ENCODE results near the gene ZNF425. TPM values are rescaled to one million over a fixed set of nuclear protein-coding genes. Genes with fewer than 3 reads are reported as not detected.
"Not testable (repeated sequence)": the region's sequence is repeated elsewhere in the genome, so short reads cannot be mapped to it uniquely, and the experiment has no call there.

The ZNF425 gene
- polyA plus RNA-seq, 3 donors = 0.15 to 0.17 TPM; not detected in 1

DNA sequence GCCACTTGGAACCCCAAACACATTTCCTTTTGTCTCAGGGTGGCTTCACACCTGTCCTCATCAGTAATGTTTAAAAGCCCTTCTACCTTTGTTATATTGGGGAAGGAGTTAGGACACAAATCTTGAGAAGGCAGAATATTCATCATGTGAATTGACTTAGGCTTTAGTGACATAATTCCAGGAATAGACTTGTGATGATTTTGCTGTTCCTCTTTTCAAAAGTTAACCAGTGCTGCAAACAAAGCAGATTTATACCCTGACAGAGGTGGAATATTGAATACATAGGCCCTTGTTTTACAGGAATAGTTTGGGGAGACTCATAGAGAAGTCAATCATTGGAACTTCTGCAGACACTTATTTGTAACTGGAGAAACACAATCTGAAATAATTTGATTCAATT lies 62.6 kb downstream of the ZNF425 start:
- peaks cover 0 to 4% of the 10 kb centered on the region in 2 donors for H3K4me1 ChIP-seq (ENCODE audit: control insufficient read depth in 1 of 2, insufficient read depth in 2 of 2, low read length in 2 of 2)
- H3K9me3 ChIP-seq (replicated peaks in 1 of 2; ENCODE audit: control insufficient read depth in 1 of 2, insufficient read depth in 1 of 2, low read length in 2 of 2) = no peaks in the 10 kb centered on the region
- H3K9me3 Mint-ChIP-seq = no peaks in the 10 kb centered on the region
- no peak overlapping the region for H3K4me3 ChIP-seq (replicated peaks in 1 of 3; ENCODE audit: low read depth in 2 of 3, low read length in 3 of 3)
- no peak overlapping the region for H3K27ac Mint-ChIP-seq
- peaks cover 8% of the 10 kb centered on the region for H3K4me1 Mint-ChIP-seq
- no peak overlapping the region for H3K4me3 Mint-ChIP-seq
- TF ChIP-seq, protein P1, sequence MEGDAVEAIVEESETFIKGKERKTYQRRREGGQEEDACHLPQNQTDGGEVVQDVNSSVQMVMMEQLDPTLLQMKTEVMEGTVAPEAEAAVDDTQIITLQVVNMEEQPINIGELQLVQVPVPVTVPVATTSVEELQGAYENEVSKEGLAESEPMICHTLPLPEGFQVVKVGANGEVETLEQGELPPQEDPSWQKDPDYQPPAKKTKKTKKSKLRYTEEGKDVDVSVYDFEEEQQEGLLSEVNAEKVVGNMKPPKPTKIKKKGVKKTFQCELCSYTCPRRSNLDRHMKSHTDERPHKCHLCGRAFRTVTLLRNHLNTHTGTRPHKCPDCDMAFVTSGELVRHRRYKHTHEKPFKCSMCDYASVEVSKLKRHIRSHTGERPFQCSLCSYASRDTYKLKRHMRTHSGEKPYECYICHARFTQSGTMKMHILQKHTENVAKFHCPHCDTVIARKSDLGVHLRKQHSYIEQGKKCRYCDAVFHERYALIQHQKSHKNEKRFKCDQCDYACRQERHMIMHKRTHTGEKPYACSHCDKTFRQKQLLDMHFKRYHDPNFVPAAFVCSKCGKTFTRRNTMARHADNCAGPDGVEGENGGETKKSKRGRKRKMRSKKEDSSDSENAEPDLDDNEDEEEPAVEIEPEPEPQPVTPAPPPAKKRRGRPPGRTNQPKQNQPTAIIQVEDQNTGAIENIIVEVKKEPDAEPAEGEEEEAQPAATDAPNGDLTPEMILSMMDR (IDR thresholded peaks at IDR 0.05) = no peak
- H3K27ac ChIP-seq (ENCODE audit: low read depth in 1 of 2, low read length in 2 of 2) = no peak overlapping the region
- peaks cover 0 to 7% of the 10 kb centered on the region in 2 donors for H3K36me3 ChIP-seq (replicated peaks in 1 of 2; ENCODE audit: control insufficient read depth in 1 of 2, insufficient read depth in 2 of 2, low read length in 2 of 2)
- intact Hi-C loops (cut with micrococcal nuclease) = no loop called here
- H2AFZ ChIP-seq (ENCODE audit: insufficient read depth, low read depth, low read length, poor library complexity, severe bottlenecking) = no peak overlapping the region
- no peaks in the 10 kb centered on the region for H4K20me1 ChIP-seq (ENCODE audit: insufficient read depth, low read length)
- H3K36me3 Mint-ChIP-seq = peaks cover 6 to 11% of the 10 kb centered on the region in 2 donors
- no peaks in the 10 kb centered on the region for H3K79me2 ChIP-seq (ENCODE audit: insufficient read depth, low read length)
- H3K4me2 ChIP-seq (replicated peaks; ENCODE audit: extremely low read depth, low read length, poor library complexity, severe bottlenecking) = no peak overlapping the region
- peaks cover 0 to 2% (median 0%) of the 10 kb centered on the region in 3 donors for H3K27me3 Mint-ChIP-seq (ENCODE audit: low read depth in 3 of 3)
- DNase-seq = no peak
- no peaks in the 10 kb centered on the region for H3K27me3 ChIP-seq (ENCODE audit: control insufficient read depth in 2 of 2, insufficient read depth in 2 of 2, low read length in 2 of 2)
- no peak overlapping the region for H3K9ac ChIP-seq (ENCODE audit: insufficient read depth, low read length, poor library complexity, severe bottlenecking)

DNA sequence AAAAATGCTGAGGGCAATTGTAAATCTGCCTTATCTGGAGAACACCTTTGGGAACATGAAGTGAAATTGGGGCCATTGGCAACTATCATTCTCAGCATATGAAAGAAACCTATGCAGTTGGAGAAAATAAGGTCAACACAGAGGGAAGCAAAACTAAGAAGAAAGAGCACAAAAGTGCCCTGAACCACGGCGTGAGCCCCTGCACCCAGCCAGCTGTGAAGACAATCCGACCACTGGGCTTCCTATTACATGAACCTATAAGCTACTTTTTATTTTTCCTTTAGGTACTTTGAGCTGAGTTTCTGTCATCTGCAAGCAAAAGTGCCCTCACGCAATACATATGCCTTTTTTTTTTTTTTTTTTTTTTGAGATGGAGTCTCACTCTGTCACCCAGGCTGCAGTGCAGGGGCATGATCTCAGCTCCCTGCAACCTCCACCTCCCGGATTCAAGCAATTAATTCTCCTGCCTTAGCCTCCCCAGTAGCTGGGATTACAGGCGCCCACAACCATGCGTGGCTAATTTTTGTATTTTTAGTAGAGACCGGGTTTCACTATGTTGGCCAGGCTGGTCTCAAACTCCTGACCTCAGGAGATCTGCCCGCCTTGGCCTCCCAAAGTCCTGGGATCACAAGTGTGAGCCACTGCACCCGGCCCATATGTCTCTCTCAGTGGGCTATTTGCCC lies 63.8 kb downstream of the ZNF425 start:
- H3K79me2 ChIP-seq (ENCODE audit: insufficient read depth, low read length); H3K4me1 Mint-ChIP-seq; H3K36me3 ChIP-seq (replicated peaks in 1 of 2; ENCODE audit: control insufficient read depth in 1 of 2, insufficient read depth in 2 of 2, low read length in 2 of 2); H3K27me3 ChIP-seq (ENCODE audit: control insufficient read depth in 2 of 2, insufficient read depth in 2 of 2, low read length in 2 of 2); H2AFZ ChIP-seq (ENCODE audit: insufficient read depth, low read depth, low read length, poor library complexity, severe bottlenecking); H3K27ac Mint-ChIP-seq; H3K4me1 ChIP-seq (ENCODE audit: control insufficient read depth in 1 of 2, insufficient read depth in 2 of 2, low read length in 2 of 2); H3K9me3 ChIP-seq (replicated peaks in 1 of 2; ENCODE audit: control insufficient read depth in 1 of 2, insufficient read depth in 1 of 2, low read length in 2 of 2); H3K4me3 ChIP-seq (replicated peaks in 1 of 3; ENCODE audit: low read depth in 2 of 3, low read length in 3 of 3); H3K27ac ChIP-seq (ENCODE audit: low read depth in 1 of 2, low read length in 2 of 2); H3K9ac ChIP-seq (ENCODE audit: insufficient read depth, low read length, poor library complexity, severe bottlenecking); DNase-seq; H3K27me3 Mint-ChIP-seq (ENCODE audit: low read depth in 3 of 3); H3K4me3 Mint-ChIP-seq; H3K9me3 Mint-ChIP-seq; H3K4me2 ChIP-seq (replicated peaks; ENCODE audit: extremely low read depth, low read length, poor library complexity, severe bottlenecking); H3K36me3 Mint-ChIP-seq; H4K20me1 ChIP-seq (ENCODE audit: insufficient read depth, low read length); intact Hi-C loops (cut with micrococcal nuclease): not testable (repeated sequence)
- 100% methylated on average over 4 of the region's 10 CpGs for WGBS (ENCODE audit: insufficient coverage)
